Body of pancreas (tissue), 4 donors: ENCODE measurements around the gene SYNPO. TPM values are rescaled to one million over a fixed set of nuclear protein-coding genes. Genes with fewer than 3 reads are reported as not detected.
A peak's percentile ranks its signal among the peaks of the same experiment; 100 is the strongest.

Experiments used
- ATAC-seq: fragments of 150-250 bp; one replicate; pipeline ENCODE4 v1.9.1; 2016
- DNase-seq, 4 donors: peaks; one replicate each; pipeline ENCODE4 v3.0.0-alpha.2; 2019
- H3K27ac ChIP-seq, 4 donors: fragments of 200-600 bp; sonication (generic); 1 replicate in 3 of 4; 2 replicates in 1 of 4; pipeline versions ENCODE4 v1.5.1 to v1.6.1; 2016 to 2019; ENCODE audit warnings: mild to moderate bottlenecking in 1 of 4, mixed read lengths in 1 of 4, moderate library complexity in 1 of 4
- H3K27me3 ChIP-seq, 2 donors: fragments of 200-600 bp; sonication (generic); one replicate each; pipeline ENCODE4 v1.6.0; 2016; ENCODE audit warnings: mild to moderate bottlenecking in 1 of 2
- H3K36me3 ChIP-seq, 2 donors: fragments of 200-600 bp; sonication (generic); replicated peaks in 1 of 2; 2 replicates each; pipeline ENCODE4 v1.5.1; 2016; ENCODE audit warnings: low read depth in 2 of 2; ENCODE audit not compliant: insufficient read depth in 1 of 2
- H3K4me1 ChIP-seq: fragments of 200-600 bp; sonication (generic); one replicate; pipeline ENCODE4 v1.6.0; 2016
- H3K4me3 ChIP-seq, 2 donors: fragments of 200-600 bp; sonication (generic); 1 replicate in 1 of 2; 2 replicates in 1 of 2; pipeline ENCODE4 v1.5.1; 2016 to 2019
- H3K9me3 ChIP-seq, 3 donors: fragments of 200-600 bp; sonication (generic); 1 replicate in 2 of 3; 2 replicates in 1 of 3; pipeline ENCODE4 v1.5.1; 2016
- POLR2A ChIP-seq, 3 donors: fragments of 450-650 bp; IDR thresholded peaks; one replicate each; pipeline ENCODE4 v1.6.1; 2016; ENCODE audit warnings: antibody characterized with exemption in 3 of 3, mild to moderate bottlenecking in 2 of 3
- WGBS, 2 donors: methylation state at CpG; one replicate each; pipeline ENCODE4 v1.1.5; 2017; 5-methylcytosine and 5-hydroxymethylcytosine counted together
- intact Hi-C: fragments of 100-400 bp; cut with DNase I; formaldehyde crosslinking; loops from one replicate; pipeline ENCODE4 v1.15.1; 2023
- total RNA-seq, 2 donors: library from RNA; depleted of rRNA; stranded (reverse); fragments of >200 nt; gene quantifications; one replicate each; pipeline ENCODE4 v1.1.0, GENCODE V29; 2016
- TF ChIP-seq, protein P1 (sequence below), 7 experiments: fragments of 450-650 bp in 4 of 7; fragments of 200-600 bp in 3 of 7; sonication (generic) in 3 of 7; IDR thresholded peaks; one replicate each; pipeline ENCODE4 v1.5.1; 2016 to 2019; ENCODE audit warnings: antibody characterized with exemption in 7 of 7

Gene SYNPO
- total RNA-seq, 2 donors from 2014 or later = 18.4 to 40.9 TPM

GRCh38 chr5:150700594-150701377, 60.3 kb downstream of the SYNPO start, which contains the start of gene RBM22:
TSS of gene RBM22 (minus strand) at chr5:150701062. CDS start at chr5:150700985, 77 bp downstream.
- peak; percentile 80 to 94 (median 93) for TF ChIP-seq POLR2A (IDR thresholded peaks at IDR 0.05)
- TF ChIP-seq, protein P1, sequence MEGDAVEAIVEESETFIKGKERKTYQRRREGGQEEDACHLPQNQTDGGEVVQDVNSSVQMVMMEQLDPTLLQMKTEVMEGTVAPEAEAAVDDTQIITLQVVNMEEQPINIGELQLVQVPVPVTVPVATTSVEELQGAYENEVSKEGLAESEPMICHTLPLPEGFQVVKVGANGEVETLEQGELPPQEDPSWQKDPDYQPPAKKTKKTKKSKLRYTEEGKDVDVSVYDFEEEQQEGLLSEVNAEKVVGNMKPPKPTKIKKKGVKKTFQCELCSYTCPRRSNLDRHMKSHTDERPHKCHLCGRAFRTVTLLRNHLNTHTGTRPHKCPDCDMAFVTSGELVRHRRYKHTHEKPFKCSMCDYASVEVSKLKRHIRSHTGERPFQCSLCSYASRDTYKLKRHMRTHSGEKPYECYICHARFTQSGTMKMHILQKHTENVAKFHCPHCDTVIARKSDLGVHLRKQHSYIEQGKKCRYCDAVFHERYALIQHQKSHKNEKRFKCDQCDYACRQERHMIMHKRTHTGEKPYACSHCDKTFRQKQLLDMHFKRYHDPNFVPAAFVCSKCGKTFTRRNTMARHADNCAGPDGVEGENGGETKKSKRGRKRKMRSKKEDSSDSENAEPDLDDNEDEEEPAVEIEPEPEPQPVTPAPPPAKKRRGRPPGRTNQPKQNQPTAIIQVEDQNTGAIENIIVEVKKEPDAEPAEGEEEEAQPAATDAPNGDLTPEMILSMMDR (IDR thresholded peaks at IDR 0.05) = peak in 6 of 7 experiments; percentile 41 to 62 (median 54)
- Histone ChIP-seq H3K9me3 (no peaks in the 10 kb centered on the region), H3K27ac (peak within 1 kb of the TSS; percentile 85 to 97 (median 96)), H3K4me1 (peaks cover 14% of the 10 kb centered on the region), H3K27me3 (no peaks in the 10 kb centered on the region), H3K36me3 (peaks cover 9 to 19% of the 10 kb centered on the region in 2 donors), H3K4me3 (peak within 1 kb of the TSS; percentile 88 to 98)
- intact Hi-C loops = no loop called here
- WGBS, 2 donors = 0% methylated on average over 29 to 59 of the region's 59 CpGs
- DNase-seq = peak; percentile 91 to 94 (median 93)
- peak; percentile 99 for ATAC-seq

- intact Hi-C loops = no loop called here
- peaks cover 0 to 3% of the 10 kb centered on the region in 2 donors for H3K36me3 ChIP-seq
- no peak overlapping the region for H3K27ac ChIP-seq
- WGBS, 2 donors = 66 to 73% methylated on average over 3 of the region's 3 CpGs
- DNase-seq = no peak
- no peaks in the 10 kb centered on the region for H3K9me3 ChIP-seq
- no peak for ATAC-seq
- TF ChIP-seq POLR2A (IDR thresholded peaks at IDR 0.05) = no peak
- TF ChIP-seq, protein P1 (IDR thresholded peaks at IDR 0.05) = no peak
- peaks cover 17% of the 10 kb centered on the region for H3K4me1 ChIP-seq
- no peak overlapping the region for H3K4me3 ChIP-seq
- no peaks in the 10 kb centered on the region for H3K27me3 ChIP-seq
Measured at GRCh38 chr5:150703762-150704161, 63.3 kb downstream of the SYNPO start.

DNA sequence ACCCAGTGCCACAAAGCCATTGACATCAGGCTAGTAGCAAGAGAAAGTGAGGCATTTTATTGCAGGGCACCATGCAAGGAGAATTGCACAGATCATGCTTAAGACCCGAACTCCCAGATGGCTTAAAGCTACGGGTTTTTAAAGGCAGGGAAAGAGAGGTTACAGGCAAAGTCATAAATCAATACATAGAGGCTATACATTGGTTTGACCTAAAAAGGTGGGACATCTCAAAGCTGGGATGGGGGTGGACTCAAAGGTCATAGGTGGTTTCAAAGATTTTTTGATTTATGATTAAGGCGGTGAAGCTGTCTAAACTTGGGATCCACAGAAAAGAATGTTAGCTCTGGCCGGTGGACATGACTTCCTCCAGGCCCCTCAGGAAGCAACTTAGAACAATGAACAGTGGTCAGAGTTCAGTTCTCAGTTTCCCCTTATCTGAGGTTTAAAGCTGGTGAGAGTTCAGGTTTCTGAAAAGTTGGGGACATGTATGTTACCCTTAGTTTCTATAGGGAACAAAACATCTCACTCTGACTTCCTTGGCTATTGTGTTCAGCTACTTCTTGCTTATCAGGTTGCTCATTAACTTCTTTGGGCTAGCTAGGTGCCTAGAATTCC, 66.4 kb downstream of the SYNPO start:
- WGBS, 2 donors = 83 to 87% methylated on average over 4 of the region's 4 CpGs
- H3K27ac ChIP-seq = no peak overlapping the region
- no peak for DNase-seq
- no peak for ATAC-seq
- H3K4me3 ChIP-seq = no peak overlapping the region
- no peaks in the 10 kb centered on the region for H3K9me3 ChIP-seq
- no peaks in the 10 kb centered on the region for H3K27me3 ChIP-seq
- TF ChIP-seq, protein P1 (IDR thresholded peaks at IDR 0.05) = no peak
- TF ChIP-seq POLR2A (IDR thresholded peaks at IDR 0.05) = no peak
- intact Hi-C loops = no loop called here
- peaks cover 5 to 23% of the 10 kb centered on the region in 2 donors for H3K36me3 ChIP-seq
- H3K4me1 ChIP-seq = peaks cover 4% of the 10 kb centered on the region

Other genes starting within 250 kb of the SYNPO start
- 100 to 1,000 TPM; 130 to 405 TPM for gene CD74, start 227.8 kb upstream of the SYNPO start, total RNA-seq
- 1,000 to 10,000 TPM; 1,348 to 2,916 TPM for gene RPS14, start 190.9 kb upstream of the SYNPO start, total RNA-seq
- 10 to 100 TPM; 37.6 to 56.0 TPM for gene NDST1, start 132.5 kb upstream of the SYNPO start, total RNA-seq
- gene MYOZ3, start 20.6 kb downstream of the SYNPO start, total RNA-seq = under 1 TPM in 1 of 2 donors, not detected in 1; 0.26 TPM
- gene RBM22, start 60.4 kb downstream of the SYNPO start, total RNA-seq = 10 to 100 TPM; 22.8 to 28.7 TPM
- gene DCTN4, start 118.4 kb downstream of the SYNPO start, total RNA-seq = 10 to 100 TPM; 30.6 to 49.4 TPM
- gene SMIM3, start 138.1 kb downstream of the SYNPO start, total RNA-seq = 10 to 100 TPM; 40.2 to 51.6 TPM
- not detected for gene IRGM, start 205.9 kb downstream of the SYNPO start, total RNA-seq